Measurements from ENCODE around the gene IER2.

IER2 gene

GRCh38 chr19:13118424-13119193 lies 31.6 kb upstream of the IER2 start:
- DNase-seq (ENCODE audit: low read depth, low spot score), result no peak

- DNase-seq (ENCODE audit: low read depth, low spot score), result no peak
Observed at GRCh38 chr19:13119627-13120026, 30.6 kb upstream of the IER2 start.

DNA sequence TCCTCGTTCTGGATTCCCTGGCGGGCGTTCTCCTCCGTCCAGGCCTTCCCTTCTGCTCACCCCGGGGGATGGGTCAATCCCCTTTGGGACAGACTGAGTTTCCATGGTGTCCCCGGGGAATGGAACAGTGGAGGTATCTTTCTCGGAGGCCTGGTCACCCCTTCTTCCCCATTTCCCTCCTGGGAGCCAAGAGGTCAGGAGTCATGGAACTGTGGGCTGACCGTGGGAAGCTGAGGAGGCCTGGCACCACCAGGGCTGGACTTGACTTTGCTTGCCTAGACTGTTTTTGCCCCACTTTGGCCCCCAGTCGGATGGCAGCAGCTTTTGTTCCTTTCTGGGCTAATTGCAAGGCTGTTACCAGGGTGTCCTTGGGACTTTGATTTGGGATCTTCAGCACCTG lies 30.2 kb upstream of the IER2 start:
- no peak for DNase-seq (ENCODE audit: low read depth, low spot score)

- DNase-seq (ENCODE audit: low read depth, low spot score), result no peak
Observed at GRCh38 chr19:13120817-13121216, 29.4 kb upstream of the IER2 start.

DNA sequence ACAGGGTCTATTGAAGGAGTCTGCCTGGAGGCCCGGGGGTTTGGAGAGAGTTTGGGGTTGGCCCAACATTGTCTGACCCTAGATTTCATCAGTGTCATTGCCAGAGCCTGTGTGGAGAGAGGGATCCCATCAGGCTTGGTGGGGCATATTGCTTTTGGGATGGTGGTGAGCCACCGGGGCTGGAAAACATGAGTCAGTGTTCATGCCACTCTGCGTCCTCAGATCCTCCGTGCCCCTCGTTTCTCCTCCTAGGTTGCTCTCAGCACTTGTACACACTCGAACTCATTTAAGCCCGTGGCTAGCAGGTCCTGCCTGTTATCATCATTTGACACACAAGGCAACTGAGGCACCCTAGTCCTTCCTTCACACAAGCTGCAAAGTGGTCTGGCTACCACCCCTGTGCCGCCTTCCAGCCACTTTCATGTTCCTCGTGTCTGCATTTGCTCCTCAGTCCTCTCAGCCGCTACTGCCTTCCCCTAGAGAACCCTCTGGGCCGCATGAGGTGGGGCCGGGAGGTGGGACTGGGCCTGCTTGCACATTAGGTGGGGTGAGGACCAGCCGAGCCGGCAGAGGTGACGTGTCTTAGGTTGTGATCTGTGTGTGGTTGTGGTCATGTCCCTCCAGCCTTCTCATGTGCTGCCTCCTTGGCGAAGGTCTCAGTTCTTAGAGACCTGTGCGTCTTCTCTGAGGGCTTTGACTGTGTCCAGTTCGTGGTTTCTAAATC lies 28.5 kb upstream of the IER2 start:
- DNase-seq (ENCODE audit: low read depth, low spot score), result no peak

DNA sequence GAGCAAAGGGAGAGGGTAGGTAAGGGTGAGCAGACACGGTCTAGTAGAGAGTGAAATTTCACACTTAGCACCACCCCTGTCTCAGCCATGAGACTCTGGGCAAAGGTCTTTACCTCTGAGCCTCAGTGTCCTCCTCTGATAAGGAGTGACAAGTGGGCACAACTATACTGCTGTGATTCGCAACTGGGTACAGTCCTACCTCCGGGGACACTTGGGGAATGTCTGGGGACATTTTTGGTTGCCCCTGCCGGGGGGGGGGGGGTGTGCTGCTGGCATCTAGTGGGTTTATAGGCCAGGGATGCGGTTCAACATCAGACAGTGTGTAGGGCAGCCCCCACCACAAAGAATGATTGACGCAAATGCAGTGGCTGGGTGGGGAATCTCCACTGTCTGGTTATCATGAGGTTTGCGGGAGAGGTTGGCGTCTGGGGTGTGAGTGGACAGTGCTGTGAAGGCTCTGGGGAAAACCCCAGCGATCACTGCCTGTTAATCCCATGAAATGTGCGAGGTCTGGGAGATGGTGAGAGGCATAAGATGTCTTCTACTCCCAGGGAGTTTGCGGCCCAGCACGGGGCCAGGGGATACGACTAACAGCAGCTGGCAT lies 27.8 kb upstream of the IER2 start:
- DNase-seq (ENCODE audit: low read depth, low spot score), result no peak

- no peak for DNase-seq (ENCODE audit: low read depth, low spot score)
Observed at GRCh38 chr19:13122980-13123957, 26.9 kb upstream of the IER2 start.

GRCh38 chr19:13127051-13127450 lies 23.2 kb upstream of the IER2 start:
- no peak for DNase-seq (ENCODE audit: low read depth, low spot score)

DNA sequence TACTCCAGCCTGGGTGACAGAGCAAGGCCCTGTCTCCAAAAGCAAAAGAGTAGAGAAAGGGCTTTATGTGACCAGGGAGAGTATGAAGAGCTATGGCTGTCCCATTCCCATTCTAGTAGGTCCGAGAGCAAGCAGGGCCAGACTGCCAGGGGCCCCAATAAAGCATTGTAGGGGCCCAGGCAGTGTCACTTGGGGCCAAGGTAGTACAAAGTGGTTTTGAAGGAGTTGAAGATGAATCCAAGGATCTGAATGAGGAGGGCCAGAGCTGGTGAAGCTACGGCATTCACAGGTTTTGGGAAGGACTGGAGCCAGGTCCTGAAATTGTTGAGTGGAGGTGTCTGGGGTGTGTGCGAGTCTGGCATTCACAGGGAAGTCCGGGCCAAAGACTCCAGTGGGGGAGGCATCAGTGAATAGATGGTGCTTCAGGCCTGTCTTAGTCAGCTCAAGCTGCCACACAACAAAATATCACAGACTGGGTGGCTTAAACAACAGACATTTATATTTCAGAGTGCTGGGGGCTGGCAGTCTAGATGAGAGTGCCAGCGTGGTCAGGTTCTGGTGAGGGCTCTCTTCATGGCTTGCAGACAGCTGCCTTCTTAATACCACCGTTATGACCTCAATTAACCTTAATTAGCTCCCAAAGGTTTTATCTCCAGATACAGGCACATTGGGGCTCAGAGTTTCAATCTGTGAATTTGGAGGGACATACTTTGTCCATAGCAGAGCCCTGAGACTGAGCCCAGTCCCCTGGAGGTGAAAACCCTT lies 22.2 kb upstream of the IER2 start:
- no peak for DNase-seq (ENCODE audit: low read depth, low spot score)

DNA sequence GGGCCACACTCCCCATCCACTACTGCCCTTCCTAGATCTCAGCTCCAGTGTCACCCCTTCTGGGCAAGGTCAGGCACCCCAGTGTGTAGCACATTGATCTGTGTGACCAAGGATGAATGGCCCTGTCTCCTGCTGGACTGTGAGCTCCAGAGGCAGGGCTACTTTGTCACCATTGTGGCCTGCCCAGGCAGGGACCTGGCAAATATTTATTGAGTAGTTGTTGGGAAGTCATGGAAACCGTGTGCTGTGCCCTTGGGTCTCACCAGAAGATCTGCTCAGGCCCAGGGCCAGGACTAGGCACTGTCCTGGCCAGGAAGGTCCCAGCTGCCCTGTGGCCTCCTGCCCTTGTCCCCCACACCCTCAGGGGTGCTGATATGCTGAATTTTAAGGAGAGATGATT lies 21.6 kb upstream of the IER2 start:
- DNase-seq (ENCODE audit: low read depth, low spot score), result no peak

GRCh38 chr19:13129384-13129783 lies 20.8 kb upstream of the IER2 start:
- no peak for DNase-seq (ENCODE audit: low read depth, low spot score)

GRCh38 chr19:13130886-13131490 lies 19.2 kb upstream of the IER2 start:
- no peak for DNase-seq (ENCODE audit: low read depth, low spot score)

DNA sequence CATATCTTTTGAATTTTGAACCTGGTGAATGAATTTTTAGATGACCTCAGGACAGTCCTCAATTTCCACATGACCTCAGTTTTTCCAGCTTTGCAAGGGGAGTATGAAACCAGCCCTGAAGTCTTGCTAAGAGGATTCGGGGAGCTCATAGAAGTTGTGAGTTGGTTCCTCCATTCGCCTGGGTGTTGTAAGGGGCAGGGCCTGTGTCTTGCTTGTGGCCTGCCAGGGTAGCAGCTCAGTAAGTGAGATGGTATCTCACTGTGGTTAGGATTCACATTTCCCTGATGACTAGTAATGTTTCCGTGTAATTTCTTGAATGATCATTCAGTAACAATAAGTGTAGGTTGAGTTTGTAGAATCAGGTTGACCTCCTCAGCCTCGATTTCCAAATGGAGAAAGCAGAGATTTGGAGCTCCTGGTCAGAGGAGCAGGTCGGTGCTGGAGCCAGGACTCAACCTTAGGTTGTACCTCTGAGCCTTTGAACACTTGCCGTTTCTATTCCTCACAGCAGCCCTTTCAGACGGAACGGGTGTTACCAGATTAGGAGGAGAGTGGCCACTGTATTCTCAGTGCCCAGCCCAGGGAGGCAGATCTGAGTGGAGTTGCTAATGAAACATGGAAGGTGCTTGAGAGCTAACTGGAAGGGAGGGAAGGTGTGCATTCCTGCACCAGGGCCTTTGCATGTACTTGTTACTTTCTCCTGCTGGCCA lies 17.6 kb upstream of the IER2 start:
- DNase-seq (ENCODE audit: low read depth, low spot score), result no peak

- DNase-seq (ENCODE audit: low read depth, low spot score), result no peak
Observed at GRCh38 chr19:13133241-13133870, 16.9 kb upstream of the IER2 start.

GRCh38 chr19:13134626-13135025 lies 15.6 kb upstream of the IER2 start:
- no peak for DNase-seq (ENCODE audit: low read depth, low spot score)

GRCh38 chr19:13135068-13136062 lies 14.8 kb upstream of the IER2 start:
- no peak for DNase-seq (ENCODE audit: low read depth, low spot score)

DNA sequence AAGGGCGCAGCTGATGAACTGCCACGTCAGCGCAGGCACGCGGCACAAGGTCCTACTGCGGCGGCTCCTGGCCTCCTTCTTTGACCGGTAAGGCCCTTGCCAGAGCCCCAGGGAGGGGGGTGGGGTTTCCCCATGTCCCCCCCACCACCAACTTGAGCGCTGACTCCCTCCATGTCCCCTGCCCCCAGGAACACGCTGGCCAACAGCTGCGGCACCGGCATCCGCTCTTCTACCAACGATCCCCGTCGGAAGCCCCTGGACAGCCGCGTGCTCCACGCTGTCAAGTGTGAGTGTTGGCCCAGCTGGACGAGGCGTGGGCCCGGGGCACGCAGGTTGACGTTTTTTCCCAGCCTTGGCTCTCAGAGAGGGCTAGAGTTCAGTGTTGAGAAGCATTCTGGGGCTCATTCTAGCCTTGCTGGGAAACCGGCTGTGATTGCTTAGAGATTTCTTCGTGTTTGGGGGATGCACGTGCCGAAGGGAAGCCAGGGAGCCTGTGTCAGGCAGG lies 12.9 kb upstream of the IER2 start:
- no peak for DNase-seq (ENCODE audit: low read depth, low spot score)
